Peyer's patch (tissue), 4 donors: ENCODE data around the gene COL17A1.

ENCODE experiments used
- POLR2A ChIP-seq, 2 donors: fragments of 450-650 bp; IDR thresholded peaks; one replicate each; pipeline ENCODE4 v1.5.1; 2017; ENCODE audit warnings: antibody characterized with exemption in 2 of 2, mild to moderate bottlenecking in 2 of 2, moderate library complexity in 2 of 2
- TF ChIP-seq, protein P1 (sequence below), 6 experiments: fragments of 450-650 bp in 4 of 6; fragments of 200-600 bp in 2 of 6; sonication (generic) in 1 of 6; IDR thresholded peaks; one replicate each; pipeline ENCODE4 v1.5.1; 2017 to 2019; ENCODE audit warnings: antibody characterized with exemption in 6 of 6, mild to moderate bottlenecking in 3 of 6, moderate library complexity in 1 of 6

DNA sequence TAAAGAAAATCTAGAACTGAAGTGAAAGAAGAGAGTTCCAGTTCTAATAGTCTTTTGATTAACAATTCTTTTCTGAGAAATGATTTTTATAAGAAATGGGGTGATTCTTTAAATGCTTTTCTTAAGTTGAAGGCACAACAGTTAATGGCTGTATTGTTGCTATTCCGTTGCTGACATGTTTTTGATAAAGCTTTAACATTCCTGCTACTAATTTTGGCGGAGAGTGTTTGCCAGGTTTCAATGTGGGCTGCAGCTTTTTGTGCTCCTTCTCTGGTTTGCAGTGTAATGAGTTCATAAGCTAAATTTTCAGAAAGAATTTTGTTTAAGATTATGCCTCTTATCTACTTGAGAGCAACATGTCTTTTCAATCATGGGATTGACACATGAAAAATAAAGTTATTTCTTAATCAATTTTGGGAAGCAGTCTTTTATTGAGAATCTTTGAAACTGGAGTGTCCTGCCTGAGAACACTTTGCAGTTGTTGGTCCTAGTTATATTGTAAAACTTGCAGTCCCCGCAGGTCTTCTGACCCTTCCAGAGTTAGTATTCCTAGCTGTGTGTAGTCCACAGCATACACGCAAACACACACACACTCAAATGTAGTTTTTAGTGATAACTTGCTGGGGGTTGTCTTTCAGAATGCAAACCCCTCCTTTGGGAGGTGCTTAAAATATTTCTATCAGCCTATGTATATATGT lies 56.7 kb downstream of the COL17A1 start:
- TF ChIP-seq, protein P1, sequence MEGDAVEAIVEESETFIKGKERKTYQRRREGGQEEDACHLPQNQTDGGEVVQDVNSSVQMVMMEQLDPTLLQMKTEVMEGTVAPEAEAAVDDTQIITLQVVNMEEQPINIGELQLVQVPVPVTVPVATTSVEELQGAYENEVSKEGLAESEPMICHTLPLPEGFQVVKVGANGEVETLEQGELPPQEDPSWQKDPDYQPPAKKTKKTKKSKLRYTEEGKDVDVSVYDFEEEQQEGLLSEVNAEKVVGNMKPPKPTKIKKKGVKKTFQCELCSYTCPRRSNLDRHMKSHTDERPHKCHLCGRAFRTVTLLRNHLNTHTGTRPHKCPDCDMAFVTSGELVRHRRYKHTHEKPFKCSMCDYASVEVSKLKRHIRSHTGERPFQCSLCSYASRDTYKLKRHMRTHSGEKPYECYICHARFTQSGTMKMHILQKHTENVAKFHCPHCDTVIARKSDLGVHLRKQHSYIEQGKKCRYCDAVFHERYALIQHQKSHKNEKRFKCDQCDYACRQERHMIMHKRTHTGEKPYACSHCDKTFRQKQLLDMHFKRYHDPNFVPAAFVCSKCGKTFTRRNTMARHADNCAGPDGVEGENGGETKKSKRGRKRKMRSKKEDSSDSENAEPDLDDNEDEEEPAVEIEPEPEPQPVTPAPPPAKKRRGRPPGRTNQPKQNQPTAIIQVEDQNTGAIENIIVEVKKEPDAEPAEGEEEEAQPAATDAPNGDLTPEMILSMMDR (IDR thresholded peaks at IDR 0.05): no peak
- TF ChIP-seq POLR2A (IDR thresholded peaks at IDR 0.05): no peak
